Uterus (tissue), 2 donors: ENCODE data around the gene ZNF480.

Experiments used
- POLR2A ChIP-seq, 2 donors: fragments of 450-650 bp; IDR thresholded peaks; one replicate each; pipeline ENCODE4 v1.6.1; 2016; ENCODE audit warnings: antibody characterized with exemption in 2 of 2, mild to moderate bottlenecking in 1 of 2, moderate library complexity in 1 of 2
- TF ChIP-seq, protein P1 (sequence below), 4 experiments: fragments of 200-600 bp in 2 of 4; fragments of 450-650 bp in 2 of 4; sonication (generic) in 2 of 4; IDR thresholded peaks; one replicate each; pipeline ENCODE4 v1.5.1; 2016 to 2019; ENCODE audit warnings: antibody characterized with exemption in 4 of 4, mild to moderate bottlenecking in 2 of 4, moderate library complexity in 1 of 4

DNA sequence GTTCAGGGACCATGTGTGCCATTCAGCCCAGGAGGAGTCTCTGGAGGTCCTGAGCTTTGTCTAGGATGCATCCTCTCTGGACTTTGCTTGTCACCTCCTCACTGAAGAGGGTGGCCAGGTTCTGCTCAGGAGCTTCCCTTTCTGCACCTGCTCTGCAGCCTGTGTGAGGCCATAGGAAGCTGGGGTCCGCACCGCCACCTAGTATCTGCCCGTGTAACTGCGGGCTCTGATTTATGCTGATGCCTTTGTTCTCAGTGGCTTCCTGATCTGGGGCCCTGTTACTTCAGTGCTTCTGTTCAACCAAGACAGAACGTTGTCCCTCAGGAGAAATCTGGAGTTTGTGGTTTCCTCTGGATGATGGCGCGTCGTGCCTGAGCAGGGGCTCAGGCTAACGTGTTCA is 54.5 kb downstream of the ZNF480 start:
- TF ChIP-seq, protein P1, sequence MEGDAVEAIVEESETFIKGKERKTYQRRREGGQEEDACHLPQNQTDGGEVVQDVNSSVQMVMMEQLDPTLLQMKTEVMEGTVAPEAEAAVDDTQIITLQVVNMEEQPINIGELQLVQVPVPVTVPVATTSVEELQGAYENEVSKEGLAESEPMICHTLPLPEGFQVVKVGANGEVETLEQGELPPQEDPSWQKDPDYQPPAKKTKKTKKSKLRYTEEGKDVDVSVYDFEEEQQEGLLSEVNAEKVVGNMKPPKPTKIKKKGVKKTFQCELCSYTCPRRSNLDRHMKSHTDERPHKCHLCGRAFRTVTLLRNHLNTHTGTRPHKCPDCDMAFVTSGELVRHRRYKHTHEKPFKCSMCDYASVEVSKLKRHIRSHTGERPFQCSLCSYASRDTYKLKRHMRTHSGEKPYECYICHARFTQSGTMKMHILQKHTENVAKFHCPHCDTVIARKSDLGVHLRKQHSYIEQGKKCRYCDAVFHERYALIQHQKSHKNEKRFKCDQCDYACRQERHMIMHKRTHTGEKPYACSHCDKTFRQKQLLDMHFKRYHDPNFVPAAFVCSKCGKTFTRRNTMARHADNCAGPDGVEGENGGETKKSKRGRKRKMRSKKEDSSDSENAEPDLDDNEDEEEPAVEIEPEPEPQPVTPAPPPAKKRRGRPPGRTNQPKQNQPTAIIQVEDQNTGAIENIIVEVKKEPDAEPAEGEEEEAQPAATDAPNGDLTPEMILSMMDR (IDR thresholded peaks at IDR 0.05), result no peak
- no peak for TF ChIP-seq POLR2A (IDR thresholded peaks at IDR 0.05)
